Measurements from ENCODE around the gene PGM5.
A peak's percentile ranks its signal among the peaks of the same experiment; 100 is the strongest.
"Not testable (repeated sequence)": the region's sequence is repeated elsewhere in the genome, so short reads cannot be mapped to it uniquely, and the experiment has no call there.

The PGM5 gene

GRCh38 chr9:68343242-68343641 lies 13.2 kb upstream of the PGM5 start:
- H3K27me3 ChIP-seq (replicated peaks); H3K36me3 ChIP-seq (replicated peaks); H3K27ac ChIP-seq; DNase-seq; H3K4me3 ChIP-seq (ENCODE audit: low read depth, low read length); in situ Hi-C loops (cut with HindIII; ENCODE audit: low pct_ligation_motif_present, low sequenced_read_pairs): not testable (repeated sequence)

GRCh38 chr9:68343992-68344391 lies 12.4 kb upstream of the PGM5 start:
- H3K36me3 ChIP-seq (replicated peaks); H3K27ac ChIP-seq; H3K4me3 ChIP-seq (ENCODE audit: low read depth, low read length); in situ Hi-C loops (cut with HindIII; ENCODE audit: low pct_ligation_motif_present, low sequenced_read_pairs); DNase-seq; H3K27me3 ChIP-seq (replicated peaks): not testable (repeated sequence)

- in situ Hi-C loops (cut with HindIII; ENCODE audit: low pct_ligation_motif_present, low sequenced_read_pairs); H3K27me3 ChIP-seq (replicated peaks); H3K27ac ChIP-seq; H3K36me3 ChIP-seq (replicated peaks); H3K4me3 ChIP-seq (ENCODE audit: low read depth, low read length); DNase-seq: not testable (repeated sequence)
Measured at GRCh38 chr9:68351689-68352088, 4.7 kb upstream of the PGM5 start.

GRCh38 chr9:68355993-68356379 lies 425 bp upstream of the PGM5 start:
- DNase-seq; in situ Hi-C loops (cut with HindIII; ENCODE audit: low pct_ligation_motif_present, low sequenced_read_pairs); H3K4me3 ChIP-seq (ENCODE audit: low read depth, low read length); H3K27me3 ChIP-seq (replicated peaks); H3K36me3 ChIP-seq (replicated peaks); H3K27ac ChIP-seq: not testable (repeated sequence)

GRCh38 chr9:68357119-68357714 lies 806 bp downstream of the PGM5 start:
- H3K27me3 ChIP-seq (replicated peaks); H3K36me3 ChIP-seq (replicated peaks); H3K27ac ChIP-seq; in situ Hi-C loops (cut with HindIII; ENCODE audit: low pct_ligation_motif_present, low sequenced_read_pairs); DNase-seq: not testable (repeated sequence)
- H3K4me3 ChIP-seq (ENCODE audit: low read depth, low read length) = peak overlapping the region; percentile 45

GRCh38 chr9:68366933-68367547 lies 10.6 kb downstream of the PGM5 start:
- H3K4me3 ChIP-seq (ENCODE audit: low read depth, low read length); H3K27me3 ChIP-seq (replicated peaks); in situ Hi-C loops (cut with HindIII; ENCODE audit: low pct_ligation_motif_present, low sequenced_read_pairs); H3K27ac ChIP-seq; DNase-seq; H3K36me3 ChIP-seq (replicated peaks): not testable (repeated sequence)

GRCh38 chr9:68375789-68376188 lies 19.4 kb downstream of the PGM5 start:
- H3K4me3 ChIP-seq (ENCODE audit: low read depth, low read length); H3K36me3 ChIP-seq (replicated peaks); DNase-seq; H3K27me3 ChIP-seq (replicated peaks); in situ Hi-C loops (cut with HindIII; ENCODE audit: low pct_ligation_motif_present, low sequenced_read_pairs); H3K27ac ChIP-seq: not testable (repeated sequence)

- H3K27ac ChIP-seq; H3K36me3 ChIP-seq (replicated peaks); in situ Hi-C loops (cut with HindIII; ENCODE audit: low pct_ligation_motif_present, low sequenced_read_pairs); H3K4me3 ChIP-seq (ENCODE audit: low read depth, low read length); DNase-seq; H3K27me3 ChIP-seq (replicated peaks): not testable (repeated sequence)
Measured at GRCh38 chr9:68377723-68378122, 21.3 kb downstream of the PGM5 start.

GRCh38 chr9:68383894-68384293 lies 27.5 kb downstream of the PGM5 start:
- H3K27ac ChIP-seq, DNase-seq: not testable (repeated sequence)

GRCh38 chr9:68389558-68389957 lies 33.1 kb downstream of the PGM5 start:
- in situ Hi-C loops (cut with HindIII; ENCODE audit: low pct_ligation_motif_present, low sequenced_read_pairs); H3K27me3 ChIP-seq (replicated peaks); H3K27ac ChIP-seq; DNase-seq; H3K4me3 ChIP-seq (ENCODE audit: low read depth, low read length); H3K36me3 ChIP-seq (replicated peaks): not testable (repeated sequence)

More at GRCh38 chr9:68383894-68384293, 27.5 kb downstream of the PGM5 start:
- H3K4me3 ChIP-seq (ENCODE audit: low read depth, low read length); H3K36me3 ChIP-seq (replicated peaks); H3K27me3 ChIP-seq (replicated peaks); in situ Hi-C loops (cut with HindIII; ENCODE audit: low pct_ligation_motif_present, low sequenced_read_pairs): not testable (repeated sequence)

GRCh38 chr9:68390737-68391136 lies 34.3 kb downstream of the PGM5 start:
- in situ Hi-C loops (cut with HindIII; ENCODE audit: low pct_ligation_motif_present, low sequenced_read_pairs); H3K27me3 ChIP-seq (replicated peaks); H3K4me3 ChIP-seq (ENCODE audit: low read depth, low read length); H3K36me3 ChIP-seq (replicated peaks); H3K27ac ChIP-seq; DNase-seq: not testable (repeated sequence)

GRCh38 chr9:68396411-68397094 lies 40.1 kb downstream of the PGM5 start:
- H3K36me3 ChIP-seq (replicated peaks); H3K4me3 ChIP-seq (ENCODE audit: low read depth, low read length); H3K27ac ChIP-seq; DNase-seq; in situ Hi-C loops (cut with HindIII; ENCODE audit: low pct_ligation_motif_present, low sequenced_read_pairs); H3K27me3 ChIP-seq (replicated peaks): not testable (repeated sequence)

- not testable (repeated sequence) for H3K4me3 ChIP-seq (ENCODE audit: low read depth, low read length); H3K27ac ChIP-seq
Measured at GRCh38 chr9:68397095-68397423, 40.6 kb downstream of the PGM5 start.

GRCh38 chr9:68397796-68398195 lies 41.4 kb downstream of the PGM5 start:
- H3K27me3 ChIP-seq (replicated peaks); H3K27ac ChIP-seq; H3K4me3 ChIP-seq (ENCODE audit: low read depth, low read length); in situ Hi-C loops (cut with HindIII; ENCODE audit: low pct_ligation_motif_present, low sequenced_read_pairs); DNase-seq; H3K36me3 ChIP-seq (replicated peaks): not testable (repeated sequence)

More at GRCh38 chr9:68397095-68397423, 40.6 kb downstream of the PGM5 start:
- H3K27me3 ChIP-seq (replicated peaks); H3K36me3 ChIP-seq (replicated peaks); in situ Hi-C loops (cut with HindIII; ENCODE audit: low pct_ligation_motif_present, low sequenced_read_pairs): not testable (repeated sequence)
- DNase-seq = peak; percentile 27

- in situ Hi-C loops (cut with HindIII; ENCODE audit: low pct_ligation_motif_present, low sequenced_read_pairs); H3K27me3 ChIP-seq (replicated peaks); H3K4me3 ChIP-seq (ENCODE audit: low read depth, low read length); H3K27ac ChIP-seq; H3K36me3 ChIP-seq (replicated peaks); DNase-seq: not testable (repeated sequence)
Measured at GRCh38 chr9:68398324-68398723, 41.9 kb downstream of the PGM5 start.

All from brain microvascular endothelial cell (primary cell).